GM23338 (cell line): ENCODE data around the gene HHAT. TPM values are rescaled to one million over a fixed set of nuclear protein-coding genes. Genes with fewer than 3 reads are reported as not detected.

Experiments
- ATAC-seq: fragments of 200-7000 bp; cut with Tn5 transposase; 3 replicates; pipeline ENCODE4 v1.9.1; 2020
- DNase-seq: peaks from one replicate; pipeline ENCODE4 v3.0.0-alpha.2; 2015; ENCODE audit warnings: low spot score
- H2AFZ ChIP-seq: fragments of 200-600 bp; sonication (generic); 2 replicates; pipeline ENCODE4 v1.8.0; 2016; ENCODE audit warnings: antibody characterized with exemption, mild to moderate bottlenecking, moderate library complexity
- H3F3A ChIP-seq: fragments of 200-600 bp; sonication (generic); replicated peaks from 2 replicates; pipeline ENCODE4 v1.8.0; 2017; ENCODE audit warnings: antibody characterized with exemption, mixed run types, low read depth
- H3K27ac ChIP-seq: fragments of 200-600 bp; sonication (generic); 2 replicates; pipeline ENCODE4 v1.6.1; 2016; ENCODE audit warnings: low read depth
- H3K27me3 ChIP-seq: fragments of 200-600 bp; sonication (generic); 2 replicates; pipeline ENCODE4 v1.8.0; 2016; ENCODE audit warnings: mild to moderate bottlenecking, mixed run types, moderate library complexity; ENCODE audit not compliant: insufficient read depth
- H3K36me3 ChIP-seq: fragments of 200-600 bp; sonication (generic); 2 replicates; pipeline ENCODE4 v1.8.0; 2016; ENCODE audit warnings: mild to moderate bottlenecking; ENCODE audit not compliant: insufficient read depth
- H3K4me1 ChIP-seq: fragments of 200-600 bp; sonication (generic); 2 replicates; pipeline ENCODE4 v1.8.0; 2016; ENCODE audit warnings: mild to moderate bottlenecking, moderate library complexity; ENCODE audit not compliant: insufficient read depth
- H3K4me2 ChIP-seq: fragments of 200-600 bp; sonication (generic); 2 replicates; pipeline ENCODE4 v1.7.1; 2017; ENCODE audit warnings: mixed run types
- H3K4me3 ChIP-seq: fragments of 200-600 bp; sonication (generic); 2 replicates; pipeline ENCODE4 v1.6.1; 2016; ENCODE audit warnings: mixed run types
- H3K79me2 ChIP-seq: fragments of 200-600 bp; sonication (generic); replicated peaks from 2 replicates; pipeline ENCODE4 v1.8.0; 2017; ENCODE audit warnings: mild to moderate bottlenecking; ENCODE audit not compliant: insufficient read depth
- H3K9me2 ChIP-seq: fragments of 200-600 bp; sonication (generic); 2 replicates; pipeline ENCODE4 v1.8.0; 2017; ENCODE audit not compliant: insufficient read depth
- H4K20me1 ChIP-seq: fragments of 200-600 bp; sonication (generic); replicated peaks from 2 replicates; pipeline ENCODE4 v1.8.0; 2017; ENCODE audit warnings: mild to moderate bottlenecking; ENCODE audit not compliant: insufficient read depth
- H3K27ac Mint-ChIP-seq: 2 replicates; pipeline ENCODE4 v1.8.0; 2020; ENCODE audit warnings: inconsistent platforms, mild to moderate bottlenecking, moderate library complexity, mixed read lengths
- H3K27me3 Mint-ChIP-seq: 3 replicates; pipeline ENCODE4 v1.8.0; 2022; ENCODE audit warnings: low read depth, mild to moderate bottlenecking, moderate library complexity, mixed read lengths, inconsistent platforms; ENCODE audit not compliant: insufficient read depth, poor library complexity
- H3K36me3 Mint-ChIP-seq: 3 replicates; pipeline ENCODE4 v1.8.0; 2021; ENCODE audit warnings: low read depth, mild to moderate bottlenecking, inconsistent platforms, moderate library complexity, mixed read lengths
- H3K4me1 Mint-ChIP-seq: 3 replicates; pipeline ENCODE4 v1.8.0; 2020; ENCODE audit warnings: mild to moderate bottlenecking, inconsistent platforms, mixed read lengths
- H3K4me3 Mint-ChIP-seq: 3 replicates; pipeline ENCODE4 v1.8.0; 2021; ENCODE audit warnings: moderate library complexity, mild to moderate bottlenecking, inconsistent platforms, mixed read lengths
- H3K9me3 Mint-ChIP-seq: 3 replicates; pipeline ENCODE4 v1.8.0; 2020; ENCODE audit warnings: moderate library complexity, mild to moderate bottlenecking, inconsistent platforms, mixed read lengths
- CREB1 ChIP-seq: fragments of 250-450 bp; sonication (Bioruptor Pico); IDR thresholded peaks from 2 replicates; pipeline ENCODE4 v1.5.0; 2020; ENCODE audit warnings: low read depth, mild to moderate bottlenecking, moderate library complexity
- CTCF ChIP-seq, 2 experiments: fragments of 200-600 bp in 1 of 2; sonication (generic) in 1 of 2; conservative IDR thresholded peaks; 2 replicates each; pipeline versions ENCODE4 v1.5.1 to v1.6.1; 2016 to 2017; ENCODE audit warnings: antibody characterized with exemption in 2 of 2, low read depth in 2 of 2, mild to moderate bottlenecking in 2 of 2, moderate library complexity in 1 of 2
- ETS1 ChIP-seq: IDR thresholded peaks from 2 replicates; pipeline ENCODE4 v1.6.1; 2016; ENCODE audit warnings: antibody characterized with exemption
- EZH2 ChIP-seq: fragments of 200-600 bp; sonication (generic); IDR thresholded peaks from one replicate; pipeline ENCODE4 v1.8.0; 2017; ENCODE audit warnings: antibody characterized with exemption, mild to moderate bottlenecking, low read depth; ENCODE audit not compliant: unreplicated experiment
- EZH2phosphoT487 ChIP-seq: fragments of 200-600 bp; sonication (generic); IDR thresholded peaks from one replicate; pipeline ENCODE4 v1.8.1; 2018; ENCODE audit warnings: antibody characterized with exemption; ENCODE audit not compliant: unreplicated experiment
- JUNB ChIP-seq: IDR thresholded peaks from one replicate; pipeline ENCODE4 v1.6.1; 2016; ENCODE audit warnings: antibody characterized with exemption; ENCODE audit not compliant: unreplicated experiment
- POLR2AphosphoS5 ChIP-seq: IDR thresholded peaks from 2 replicates; pipeline ENCODE4 v1.6.1; 2016; ENCODE audit warnings: antibody characterized with exemption, low read depth
- REST ChIP-seq: IDR thresholded peaks from one replicate; pipeline ENCODE4 v1.6.1; 2018; ENCODE audit warnings: antibody characterized with exemption; ENCODE audit not compliant: unreplicated experiment
- STAT1 ChIP-seq: IDR thresholded peaks from one replicate; pipeline ENCODE4 v1.6.1; 2016; ENCODE audit warnings: antibody characterized with exemption; ENCODE audit not compliant: unreplicated experiment
- ZNF114 ChIP-seq: fragments of 250-450 bp; sonication (Bioruptor Pico); IDR thresholded peaks from 2 replicates; pipeline ENCODE4 v1.5.0; 2020; ENCODE audit warnings: mild to moderate bottlenecking, moderate library complexity
- ZNF331 ChIP-seq: fragments of 250-450 bp; sonication (Bioruptor Pico); IDR thresholded peaks from 2 replicates; pipeline ENCODE4 v1.5.0; 2020; ENCODE audit warnings: low read depth, mild to moderate bottlenecking, moderate library complexity
- ZNF462 ChIP-seq: fragments of 250-450 bp; sonication (Bioruptor Pico); IDR thresholded peaks from 2 replicates; pipeline ENCODE4 v1.5.0; 2020; ENCODE audit warnings: mild to moderate bottlenecking, moderate library complexity
- polyA plus RNA-seq: library from polyadenylated mRNA; unstranded; fragments of >200 nt; fragmentation: Nextera tagmentation; extraction: Ambion mirVana; gene quantifications from 2 replicates; pipeline ENCODE4 v1.2.1, GENCODE V29; 2016
- total RNA-seq: library from RNA; depleted of rRNA; stranded (reverse); fragments of >200 nt; shearing (Covaris generic); gene quantifications from 2 replicates; pipeline ENCODE4 v1.2.3, GENCODE V29; 2014

Gene HHAT
- total and polyA plus RNA-seq, 2 experiments from 2014 or later, result 0.11 to 0.66 TPM

GRCh38 chr1:210568631-210569030 is 239.9 kb downstream of the HHAT start (continued):
- TF ChIP-seq ETS1 (no peak), EZH2phosphoT487 (no peak), ZNF114 (CRISPR knock-in tag) (no peak), JUNB (no peak)

- Mint-ChIP-seq H3K27ac (no peak overlapping the region), H3K27me3 (peaks cover 5% of the 10 kb centered on the region), H3K9me3 (no peaks in the 10 kb centered on the region; the same call in 2 of the 3 replicates), H3K4me3 (no peak overlapping the region), H3K4me1 (no peaks in the 10 kb centered on the region), H3K36me3 (no peaks in the 10 kb centered on the region)
- ATAC-seq (no peak), DNase-seq (no peak)
- Histone ChIP-seq H3K9me2 (0 out of 2 replicates have a peak, but pooled peaks cover 15% of the 10 kb centered on the region), H3K4me3 (no peak overlapping the region), H4K20me1 (no peaks in the 10 kb centered on the region), H2AFZ (no peak overlapping the region), H3K27ac (no peak overlapping the region), H3K4me2 (no peak overlapping the region), H3K79me2 (no peaks in the 10 kb centered on the region), H3F3A (no peaks in the 10 kb centered on the region), H3K27me3 (no peaks in the 10 kb centered on the region), H3K4me1 (no peaks in the 10 kb centered on the region), H3K36me3 (no peaks in the 10 kb centered on the region)
- TF ChIP-seq CREB1 (no peak), JUNB (no peak), EZH2 (no peak), EZH2phosphoT487 (no peak), POLR2AphosphoS5 (no peak), ZNF331 (no peak), STAT1 (no peak), CTCF (conservative IDR thresholded peaks at IDR 0.05; ENCODE audit: low read depth in 2 of 2) (no peak), ZNF114 (CRISPR knock-in tag) (no peak), REST (no peak), ZNF462 (CRISPR knock-in tag) (no peak)
These were observed 241.4 kb downstream of the HHAT start for GRCh38 chr1:210570116-210570515.
